ENCODE measurements around the gene VWA5B2. TPM values are rescaled to one million over a fixed set of nuclear protein-coding genes. Genes with fewer than 3 reads are reported as not detected.

VWA5B2 gene
- total RNA-seq: not detected in 2 replicates

DNA sequence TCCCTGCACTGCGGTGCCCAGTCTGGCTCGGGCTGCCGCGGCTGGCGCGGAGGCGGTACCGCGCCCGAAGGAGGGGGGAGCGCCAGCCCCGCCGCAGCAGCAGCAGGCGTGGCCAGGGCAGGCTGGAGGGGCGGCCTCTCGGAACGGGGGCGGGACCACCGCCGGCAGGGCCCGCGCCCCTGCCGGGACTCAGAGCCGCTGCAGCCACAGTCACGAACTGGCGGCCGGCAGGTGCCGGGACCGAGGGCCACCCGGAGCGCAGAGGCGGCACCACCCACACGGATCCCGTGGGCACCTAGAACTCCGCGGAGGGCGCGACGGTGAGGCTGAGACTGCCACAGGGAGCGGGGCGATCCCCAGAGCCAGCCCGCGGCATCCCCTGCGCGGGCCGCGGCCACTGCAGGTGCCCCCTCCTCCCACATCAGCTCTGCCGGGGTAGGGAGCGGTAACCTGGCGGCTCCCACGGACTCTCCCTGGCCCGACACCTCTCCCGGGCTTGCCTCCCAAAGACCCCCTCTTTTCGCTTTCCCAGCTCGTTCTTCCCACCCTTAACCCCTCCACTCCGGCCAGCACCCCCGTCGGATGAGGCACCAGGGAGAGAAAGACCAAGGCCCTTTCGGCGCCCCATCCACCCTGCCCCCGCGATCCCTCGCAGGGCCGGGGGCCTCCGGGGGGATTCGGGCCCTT, at the start of gene VWA5B2:
TSS of gene VWA5B2 (plus strand) at position 192 of the 687 bp plus-strand sequence. CDS start 944 bp downstream, outside the sequence.

DNA sequence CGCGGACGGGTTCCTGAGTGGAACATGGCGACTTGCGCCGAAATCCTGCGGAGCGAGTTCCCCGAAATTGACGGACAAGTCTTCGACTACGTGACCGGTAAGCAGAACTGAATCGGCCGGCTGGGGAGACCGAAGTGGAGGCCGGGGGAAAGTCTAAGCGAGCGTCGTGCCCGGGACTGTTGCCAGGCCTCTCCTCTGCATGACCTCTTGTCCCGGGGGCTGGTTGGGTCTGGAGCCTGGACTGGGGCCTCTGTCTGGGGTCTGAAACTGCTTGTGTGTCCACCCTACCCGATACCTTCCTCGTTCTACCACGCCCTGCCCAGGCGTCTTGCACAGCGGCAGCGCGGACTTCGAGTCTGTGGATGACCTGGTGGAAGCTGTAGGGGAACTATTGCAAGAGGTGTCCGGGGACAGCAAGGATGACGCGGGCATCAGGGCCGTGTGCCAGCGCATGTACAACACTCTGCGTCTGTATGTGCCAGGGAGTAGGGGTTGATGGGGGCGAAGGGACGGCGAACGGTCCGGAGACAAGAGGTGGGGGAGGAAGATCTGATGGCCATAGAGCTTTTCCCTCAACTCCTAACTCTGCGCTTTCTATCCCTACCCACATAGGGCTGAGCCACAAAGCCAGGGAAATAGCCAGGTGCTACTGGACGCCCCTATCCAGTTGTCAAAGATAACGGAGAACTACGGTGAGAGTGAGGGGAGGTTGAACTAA, 43.0 kb upstream of the VWA5B2 start, which contains the start of gene ABCF3:
TSS of gene ABCF3 (plus strand) at position 16 of the 718 bp plus-strand sequence. CDS start at position 25, 9 bp downstream.

DNA sequence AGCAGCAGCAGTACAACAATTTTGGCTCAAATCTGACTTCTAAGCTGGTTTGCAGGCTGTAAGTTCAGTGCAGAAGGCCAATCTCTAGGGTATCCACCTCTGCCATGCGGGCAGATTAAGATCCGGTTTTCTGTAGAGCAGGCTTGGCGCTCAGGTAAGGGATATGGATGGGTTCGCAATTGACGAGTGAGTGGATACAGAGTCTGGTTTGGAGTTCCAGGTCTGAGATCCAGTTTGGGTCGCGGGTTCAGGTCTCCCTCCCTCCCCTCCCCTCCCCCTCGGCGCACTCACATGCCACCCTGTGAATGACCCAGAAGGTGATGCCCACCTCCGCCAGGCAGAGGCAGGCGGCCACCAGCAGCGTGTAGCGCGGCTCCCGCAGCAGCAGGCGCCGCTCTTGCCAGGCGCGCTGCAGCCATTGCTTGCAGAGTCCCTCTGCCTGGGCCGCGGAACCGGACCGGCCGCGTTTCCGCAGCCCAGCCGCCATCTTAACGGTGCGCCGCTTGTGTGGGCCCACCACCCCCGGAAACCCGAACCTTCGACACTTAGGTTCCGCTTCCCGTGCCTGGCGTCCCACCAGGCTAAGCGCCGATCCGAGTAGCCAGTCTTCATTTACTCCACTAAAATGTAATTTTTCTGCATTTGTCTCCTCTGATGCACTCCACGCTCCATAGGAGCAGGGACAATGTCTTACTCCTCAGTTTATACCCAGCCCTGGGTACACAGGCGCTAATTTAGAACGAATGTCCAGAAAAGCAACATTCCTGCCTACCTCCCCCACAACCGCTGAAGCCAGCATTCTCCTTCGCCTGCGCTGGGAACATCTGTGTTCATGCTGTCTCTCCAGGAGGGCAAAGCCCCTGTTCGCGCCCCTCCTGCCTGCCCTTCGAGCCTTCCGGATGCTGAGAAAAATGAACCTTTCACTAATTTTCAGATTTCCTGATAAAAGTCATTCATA, 19.3 kb downstream of the VWA5B2 start, which contains the start of gene ALG3:
TSS of gene ALG3 (minus strand) at position 509 of the 958 bp plus-strand sequence. CDS start at position 487, 22 bp downstream.

DNA sequence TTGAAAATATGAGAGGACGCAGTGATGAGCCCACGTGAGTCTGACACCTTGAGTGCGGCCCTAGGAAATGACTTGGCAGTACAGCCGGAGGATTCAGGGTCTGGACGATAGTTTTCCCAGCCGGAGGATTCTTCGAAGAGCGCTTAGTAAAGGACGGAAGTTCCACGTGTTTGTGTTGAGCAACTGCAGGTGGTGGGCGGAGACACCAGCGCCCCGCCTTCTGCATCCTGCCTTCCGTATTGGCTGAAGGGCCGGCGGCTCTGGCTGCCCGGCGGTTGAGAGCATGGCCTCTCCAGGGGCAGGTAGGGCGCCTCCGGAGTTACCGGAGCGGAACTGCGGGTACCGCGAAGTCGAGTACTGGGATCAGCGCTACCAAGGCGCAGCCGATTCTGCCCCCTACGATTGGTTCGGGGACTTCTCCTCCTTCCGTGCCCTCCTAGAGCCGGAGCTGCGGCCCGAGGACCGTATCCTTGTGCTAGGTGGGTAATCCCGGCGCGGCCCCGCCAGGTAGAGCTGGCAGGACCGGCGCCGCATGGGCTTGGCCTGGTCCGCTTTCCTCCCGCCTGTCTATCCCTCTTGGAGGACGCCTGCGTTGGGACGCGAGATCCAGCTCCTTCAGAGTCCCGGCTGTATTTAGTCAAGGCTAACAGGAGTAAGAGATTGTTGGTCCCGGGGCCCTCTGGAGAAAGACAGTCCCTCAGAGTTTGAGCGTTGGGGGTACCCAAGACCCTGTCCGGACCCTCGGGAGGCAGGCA, 20.2 kb downstream of the VWA5B2 start, which contains the start of gene EEF1AKMT4:
TSS of gene EEF1AKMT4 (plus strand) at position 261 of the 755 bp plus-strand sequence. CDS start at position 284, 23 bp downstream.

DNA sequence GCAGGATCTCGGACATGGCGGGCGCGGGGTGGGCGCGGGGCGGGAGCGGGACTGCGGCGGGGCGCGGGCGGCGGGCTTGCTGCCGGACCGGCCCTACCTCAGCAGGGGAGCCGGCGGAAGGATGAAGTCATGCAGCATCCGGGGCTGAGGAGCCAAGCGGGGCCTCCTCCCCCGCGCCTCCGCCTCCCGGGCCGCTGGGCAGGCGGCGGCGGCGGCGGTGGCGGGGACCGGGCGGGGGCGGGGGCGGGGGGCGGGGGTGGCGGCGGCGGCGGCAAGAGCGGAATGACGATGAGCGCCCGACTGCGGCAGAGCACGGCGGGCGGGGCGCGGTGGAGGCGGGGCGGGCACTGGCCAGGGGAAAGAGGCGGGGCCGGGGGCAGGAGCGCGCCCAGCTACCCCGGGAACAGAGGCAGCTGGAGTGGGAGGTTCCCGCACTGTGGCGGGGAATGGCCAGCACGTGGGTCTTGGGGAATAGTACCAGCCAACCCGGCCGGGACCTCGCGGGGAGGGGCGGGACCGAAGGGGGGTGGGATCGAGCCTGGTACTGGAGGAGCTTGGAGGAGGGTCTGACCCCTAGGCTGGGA, 32.0 kb downstream of the VWA5B2 start, which contains the start of gene CAMK2N2:
TSS of gene CAMK2N2 (minus strand) at position 284 of the 584 bp plus-strand sequence. CDS start at position 16, 268 bp downstream.

DNA sequence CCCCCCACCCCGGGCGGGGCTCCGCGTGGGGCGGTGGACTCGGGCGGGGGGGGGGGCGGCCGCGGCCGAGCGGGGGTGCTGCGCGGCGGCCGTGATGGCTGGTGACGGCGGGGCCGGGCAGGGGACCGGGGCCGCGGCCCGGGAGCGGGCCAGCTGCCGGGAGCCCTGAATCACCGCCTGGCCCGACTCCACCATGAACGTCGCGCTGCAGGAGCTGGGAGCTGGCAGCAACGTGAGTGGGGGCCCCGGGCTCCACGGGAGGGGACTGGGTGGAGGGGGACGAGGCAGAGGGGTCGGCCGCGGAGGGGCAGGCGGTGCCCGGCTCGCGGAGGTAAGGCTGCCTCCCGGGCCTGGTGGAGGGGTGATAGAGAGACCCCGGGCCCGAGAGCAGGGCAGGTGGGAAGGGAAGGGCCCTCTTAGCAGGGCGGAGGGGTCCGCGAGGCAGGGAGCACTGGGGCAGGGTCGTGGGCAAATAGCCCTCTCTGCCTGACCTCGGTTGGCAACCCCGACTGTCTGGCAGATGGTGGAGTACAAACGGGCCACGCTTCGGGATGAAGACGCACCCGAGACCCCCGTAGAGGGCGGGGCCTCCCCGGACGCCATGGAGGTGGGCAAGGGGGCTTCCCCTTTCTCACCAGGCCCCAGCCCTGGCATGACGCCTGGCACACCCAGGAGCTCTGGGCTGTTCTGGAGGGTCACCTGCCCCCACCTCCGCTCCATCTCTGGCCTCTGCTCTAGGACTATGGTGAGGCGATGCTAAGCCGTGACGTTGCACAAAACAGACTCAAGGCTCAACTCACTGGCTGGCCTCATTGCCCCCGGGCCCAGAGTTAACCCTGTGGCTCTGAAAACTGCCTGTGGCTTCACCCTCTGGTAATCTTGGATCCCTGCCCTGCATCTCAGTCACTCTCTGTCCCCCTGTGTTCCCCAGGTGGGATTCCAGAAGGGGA, 46.9 kb downstream of the VWA5B2 start, which contains the start of gene ECE2:
TSS of gene ECE2 (plus strand) at position 62 of the 950 bp plus-strand sequence. CDS start at position 194, 132 bp downstream.

Other genes with a start within 250 kb of the VWA5B2 start
- 13.0 and 15.2 TPM in 2 replicates for gene ABCC5, start 211.7 kb upstream of the VWA5B2 start, total RNA-seq
- gene HTR3D, start 197.8 kb upstream of the VWA5B2 start, total RNA-seq: not detected in 2 replicates
- gene HTR3C, start 176.5 kb upstream of the VWA5B2 start, total RNA-seq: not detected in 2 replicates
- gene HTR3E, start 132.5 kb upstream of the VWA5B2 start, total RNA-seq: not detected in 2 replicates
- 44.5 and 52.3 TPM in 2 replicates for gene EIF2B5, start 94.2 kb upstream of the VWA5B2 start, total RNA-seq
- gene DVL3, start 74.2 kb upstream of the VWA5B2 start, total RNA-seq: 18.5 and 19.6 TPM in 2 replicates
- 351 and 389 TPM in 2 replicates for gene AP2M1, start 54.7 kb upstream of the VWA5B2 start, total RNA-seq
- gene ABCF3, start 43.4 kb upstream of the VWA5B2 start, total RNA-seq: 39.2 and 41.6 TPM in 2 replicates
- gene ALG3, start 19.4 kb downstream of the VWA5B2 start, total RNA-seq: 26.6 and 32.5 TPM in 2 replicates
- gene EEF1AKMT4, start 20.1 kb downstream of the VWA5B2 start, total RNA-seq: 3.6 and 5.8 TPM in 2 replicates
- gene CAMK2N2, start 32.0 kb downstream of the VWA5B2 start, total RNA-seq: 0.15 TPM in 1 of 2 replicates, not detected in the other
- not detected in 2 replicates for gene ECE2, start 46.4 kb downstream of the VWA5B2 start, total RNA-seq
- gene PSMD2, start 69.7 kb downstream of the VWA5B2 start, total RNA-seq: 534 and 651 TPM in 2 replicates
- 222 and 225 TPM in 2 replicates for gene EIF4G1, start 85.0 kb downstream of the VWA5B2 start, total RNA-seq
- gene FAM131A, start 108.0 kb downstream of the VWA5B2 start, total RNA-seq: 30.9 and 37.1 TPM in 2 replicates
- gene CLCN2, start 132.0 kb downstream of the VWA5B2 start, total RNA-seq: 1.9 and 3.2 TPM in 2 replicates
- 165 and 180 TPM in 2 replicates for gene POLR2H, start 132.1 kb downstream of the VWA5B2 start, total RNA-seq
- gene THPO, start 148.6 kb downstream of the VWA5B2 start, total RNA-seq: under 0.01 TPM in 1 of 2 replicates, not detected in the other
- gene CHRD, start 150.5 kb downstream of the VWA5B2 start, total RNA-seq: 0.15 and 0.32 TPM in 2 replicates

Data from epithelial cell of umbilical artery (primary cell).